ENCODE measurements around the gene HEBP1.

- TF ChIP-seq EZH2 (IDR thresholded peaks at IDR 0.05), result no peak
- TF ChIP-seq, protein P1, sequence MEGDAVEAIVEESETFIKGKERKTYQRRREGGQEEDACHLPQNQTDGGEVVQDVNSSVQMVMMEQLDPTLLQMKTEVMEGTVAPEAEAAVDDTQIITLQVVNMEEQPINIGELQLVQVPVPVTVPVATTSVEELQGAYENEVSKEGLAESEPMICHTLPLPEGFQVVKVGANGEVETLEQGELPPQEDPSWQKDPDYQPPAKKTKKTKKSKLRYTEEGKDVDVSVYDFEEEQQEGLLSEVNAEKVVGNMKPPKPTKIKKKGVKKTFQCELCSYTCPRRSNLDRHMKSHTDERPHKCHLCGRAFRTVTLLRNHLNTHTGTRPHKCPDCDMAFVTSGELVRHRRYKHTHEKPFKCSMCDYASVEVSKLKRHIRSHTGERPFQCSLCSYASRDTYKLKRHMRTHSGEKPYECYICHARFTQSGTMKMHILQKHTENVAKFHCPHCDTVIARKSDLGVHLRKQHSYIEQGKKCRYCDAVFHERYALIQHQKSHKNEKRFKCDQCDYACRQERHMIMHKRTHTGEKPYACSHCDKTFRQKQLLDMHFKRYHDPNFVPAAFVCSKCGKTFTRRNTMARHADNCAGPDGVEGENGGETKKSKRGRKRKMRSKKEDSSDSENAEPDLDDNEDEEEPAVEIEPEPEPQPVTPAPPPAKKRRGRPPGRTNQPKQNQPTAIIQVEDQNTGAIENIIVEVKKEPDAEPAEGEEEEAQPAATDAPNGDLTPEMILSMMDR (IDR thresholded peaks at IDR 0.05), result peak; percentile 19
These were observed at the start of gene HEBP1 for GRCh38 chr12:12999959-13000615.
